GM19023 (cell line): Measurements from ENCODE around the gene PIP4P1.

Experiments used
- ATAC-seq: cut with Tn5 transposase; IDR thresholded peaks from one replicate; pipeline ENCODE4 v1.9.1; 2021; ENCODE audit warnings: mild to moderate bottlenecking, moderate library complexity; ENCODE audit not compliant: unreplicated experiment

The PIP4P1 gene

GRCh38 chr14:20412411-20412810 is 48.8 kb downstream of the PIP4P1 start:
- ATAC-seq = peak; percentile 32

GRCh38 chr14:20409226-20409625 is 52.0 kb downstream of the PIP4P1 start:
- no peak for ATAC-seq
